CD4-positive, alpha-beta T cell (primary cell): Measurements from ENCODE around the gene CRTAP. TPM values are rescaled to one million over a fixed set of nuclear protein-coding genes. Genes with fewer than 3 reads are reported as not detected.

Experiments
- ATAC-seq: fragments of 200-7000 bp; cut with Tn5 transposase; one replicate; pipeline ENCODE4 v1.10.0; 2022; ENCODE audit warnings: mild to moderate bottlenecking; ENCODE audit not compliant: poor library complexity
- CTCF ChIA-PET: fragments of 350-600 bp; sonication (Branson Sonifier 250); formaldehyde crosslinking; loops from one replicate; lab custom pipeline; 2021; ENCODE audit warnings: antibody characterized with exemption, inconsistent platforms; lab: Charles Lee
- POLR2A ChIA-PET: fragments of 350-600 bp; sonication (Branson Sonifier 250); formaldehyde crosslinking; loops from one replicate; lab custom pipeline; 2021; ENCODE audit warnings: antibody characterized with exemption, inconsistent platforms; lab: Charles Lee
- DNase-seq, 14 experiments: peaks; one replicate each; pipeline ENCODE4 v3.0.0-alpha.2; 2013 to 2020; ENCODE audit warnings: mixed read lengths in 2 of 14
- H3K27ac ChIP-seq, 2 donors: one replicate each; pipeline versions ENCODE4 v1.5.1 to v1.7.0; 2013; ENCODE audit warnings: low read length in 2 of 2, low read depth in 1 of 2, mild to moderate bottlenecking in 1 of 2
- H3K27me3 ChIP-seq, 2 experiments: 1 replicate in 1 of 2; 2 replicates in 1 of 2; pipeline versions ENCODE4 v1.6.1 to v1.7.0; 2013; ENCODE audit warnings: low read length in 2 of 2, control low read depth in 1 of 2, mild to moderate bottlenecking in 1 of 2, moderate library complexity in 1 of 2; ENCODE audit not compliant: insufficient read depth in 2 of 2, control insufficient read depth in 1 of 2
- H3K36me3 ChIP-seq: one replicate; pipeline ENCODE4 v1.6.1; 2013; ENCODE audit warnings: low read length, control low read depth; ENCODE audit not compliant: insufficient read depth
- H3K4me1 ChIP-seq: one replicate; pipeline ENCODE4 v1.6.1; 2013; ENCODE audit warnings: low read length, control low read depth; ENCODE audit not compliant: insufficient read depth
- H3K4me3 ChIP-seq: one replicate; pipeline ENCODE4 v1.5.1; 2013; ENCODE audit warnings: mild to moderate bottlenecking, low read length, moderate library complexity
- H3K9me3 ChIP-seq, 2 experiments: 1 replicate in 1 of 2; 2 replicates in 1 of 2; pipeline versions ENCODE4 v1.6.1 to v1.7.0; 2013; ENCODE audit warnings: low read length in 2 of 2, mild to moderate bottlenecking in 2 of 2, control low read depth in 1 of 2, moderate library complexity in 1 of 2; ENCODE audit not compliant: control insufficient read depth in 1 of 2, insufficient read depth in 1 of 2
- H3K27ac Mint-ChIP-seq: one replicate; pipeline ENCODE4 v1.8.0; 2020; ENCODE audit warnings: mixed read lengths
- H3K27me3 Mint-ChIP-seq: one replicate; pipeline ENCODE4 v1.8.0; 2021; ENCODE audit warnings: mixed read lengths
- H3K36me3 Mint-ChIP-seq: one replicate; pipeline ENCODE4 v1.8.0; 2021; ENCODE audit warnings: low read depth, mixed read lengths
- H3K4me1 Mint-ChIP-seq: one replicate; pipeline ENCODE4 v1.8.0; 2021; ENCODE audit warnings: low read depth, mixed read lengths
- H3K4me3 Mint-ChIP-seq: one replicate; pipeline ENCODE4 v1.8.0; 2020; ENCODE audit warnings: mild to moderate bottlenecking, mixed read lengths
- H3K9me3 Mint-ChIP-seq: one replicate; pipeline ENCODE4 v1.8.0; 2020; ENCODE audit warnings: mixed read lengths
- intact Hi-C, 2 experiments: fragments of 100-400 bp; cut with DNase I in 1 of 2; cut with micrococcal nuclease in 1 of 2; formaldehyde crosslinking; loops; one replicate each; pipeline versions ENCODE4 v1.15.1 to v1.9.0; 2023 to 2025; cut with DNase I, micrococcal nuclease
- total RNA-seq, 174 experiments: library from RNA in 2 of 174; stranded (reverse) in 2 of 174; gene quantifications; one replicate each; pipeline ENCODE4 v1.2.3 and lab custom pipeline; 2021 to 2026
- TF ChIP-seq, protein P1 (sequence below): fragments of 200-600 bp; IDR thresholded peaks from one replicate; pipeline ENCODE4 v1.8.0; 2022; ENCODE audit warnings: antibody characterized with exemption, mild to moderate bottlenecking

CRTAP gene
- total RNA-seq, 2 experiments from 2014 or later, result 38.2 to 40.3 TPM

DNA sequence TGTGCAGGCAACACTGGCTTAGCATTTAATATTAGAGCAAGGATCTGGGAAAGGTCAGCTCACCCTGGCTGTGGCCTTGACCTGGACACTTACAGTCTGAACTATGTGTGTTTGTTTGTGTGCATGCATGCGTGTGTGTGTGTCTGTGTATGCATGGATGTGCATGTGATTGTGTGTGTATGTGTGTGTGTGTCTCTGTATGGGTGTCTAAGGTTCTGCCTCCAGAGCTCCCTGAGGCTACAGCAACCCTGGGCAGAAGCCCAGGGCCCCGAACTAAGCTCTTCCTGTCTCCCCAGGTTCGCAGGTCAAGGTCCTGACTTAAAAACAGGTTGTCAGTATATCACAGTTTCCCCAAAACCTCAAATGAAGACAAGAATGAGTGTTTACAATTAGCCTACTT lies 53.5 kb downstream of the CRTAP start:
- no peak for DNase-seq
- TF ChIP-seq, protein P1, sequence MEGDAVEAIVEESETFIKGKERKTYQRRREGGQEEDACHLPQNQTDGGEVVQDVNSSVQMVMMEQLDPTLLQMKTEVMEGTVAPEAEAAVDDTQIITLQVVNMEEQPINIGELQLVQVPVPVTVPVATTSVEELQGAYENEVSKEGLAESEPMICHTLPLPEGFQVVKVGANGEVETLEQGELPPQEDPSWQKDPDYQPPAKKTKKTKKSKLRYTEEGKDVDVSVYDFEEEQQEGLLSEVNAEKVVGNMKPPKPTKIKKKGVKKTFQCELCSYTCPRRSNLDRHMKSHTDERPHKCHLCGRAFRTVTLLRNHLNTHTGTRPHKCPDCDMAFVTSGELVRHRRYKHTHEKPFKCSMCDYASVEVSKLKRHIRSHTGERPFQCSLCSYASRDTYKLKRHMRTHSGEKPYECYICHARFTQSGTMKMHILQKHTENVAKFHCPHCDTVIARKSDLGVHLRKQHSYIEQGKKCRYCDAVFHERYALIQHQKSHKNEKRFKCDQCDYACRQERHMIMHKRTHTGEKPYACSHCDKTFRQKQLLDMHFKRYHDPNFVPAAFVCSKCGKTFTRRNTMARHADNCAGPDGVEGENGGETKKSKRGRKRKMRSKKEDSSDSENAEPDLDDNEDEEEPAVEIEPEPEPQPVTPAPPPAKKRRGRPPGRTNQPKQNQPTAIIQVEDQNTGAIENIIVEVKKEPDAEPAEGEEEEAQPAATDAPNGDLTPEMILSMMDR, result no peak
- no peaks in the 10 kb centered on the region for H3K36me3 Mint-ChIP-seq
- H3K36me3 ChIP-seq, result no peaks in the 10 kb centered on the region
- intact Hi-C loops, result no loop called here
- peaks cover under 1% of the 10 kb centered on the region for H3K27me3 Mint-ChIP-seq
- H3K4me3 Mint-ChIP-seq, result no peak overlapping the region
- H3K4me1 ChIP-seq, result no peaks in the 10 kb centered on the region
- no peaks in the 10 kb centered on the region for H3K9me3 ChIP-seq
- H3K4me3 ChIP-seq, result no peak overlapping the region
- no peak for ATAC-seq
- no peaks in the 10 kb centered on the region for H3K27me3 ChIP-seq
- no peak overlapping the region for H3K27ac ChIP-seq
- H3K9me3 Mint-ChIP-seq, result no peaks in the 10 kb centered on the region
- POLR2A ChIA-PET, result no interaction called here
- CTCF ChIA-PET, result interaction anchor here (0.7 kb wide), 1 partner anchor 173 kb away, joined by 5 read pairs; no protein-coding TSS in a partner anchor
- H3K4me1 Mint-ChIP-seq, result peaks cover 10% of the 10 kb centered on the region
- H3K27ac Mint-ChIP-seq, result no peak overlapping the region

DNA sequence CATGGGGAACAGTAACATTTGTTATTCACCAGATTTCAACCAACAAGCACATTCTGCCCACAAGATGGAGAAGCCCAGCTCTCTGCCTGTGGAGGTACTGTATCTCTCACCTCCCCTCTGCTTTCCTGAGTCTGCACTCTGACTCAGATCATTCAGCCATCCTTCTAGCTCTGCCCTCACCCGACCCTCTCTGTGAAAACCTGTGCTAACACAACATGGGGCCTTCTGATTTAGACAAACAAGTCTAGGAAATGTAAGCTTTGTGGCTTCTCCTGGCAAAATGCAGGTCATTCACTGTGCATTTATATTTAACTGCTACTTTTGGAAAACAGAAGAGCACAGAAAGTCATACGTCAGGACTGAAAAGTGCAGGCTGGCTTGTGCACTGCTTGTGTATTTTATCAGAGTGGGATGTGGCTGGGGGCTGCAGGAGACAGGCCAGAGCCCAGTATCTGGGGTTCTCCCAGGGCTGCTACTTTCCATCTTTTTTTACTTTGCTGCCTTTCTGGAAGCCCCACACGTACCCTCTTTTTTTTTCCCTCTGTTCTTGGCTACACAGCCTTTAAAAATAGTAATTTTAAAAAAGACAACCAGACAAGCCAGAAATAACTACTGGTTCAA lies 54.0 kb downstream of the CRTAP start:
- no peak overlapping the region for H3K27ac Mint-ChIP-seq
- H3K4me1 Mint-ChIP-seq, result peaks cover 10% of the 10 kb centered on the region
- no peak overlapping the region for H3K4me3 Mint-ChIP-seq
- Histone ChIP-seq H3K4me3 (no peak overlapping the region), H3K27ac (no peak overlapping the region), H3K36me3 (no peaks in the 10 kb centered on the region), H3K27me3 (no peaks in the 10 kb centered on the region), H3K4me1 (no peaks in the 10 kb centered on the region), H3K9me3 (no peaks in the 10 kb centered on the region)
- no peaks in the 10 kb centered on the region for H3K36me3 Mint-ChIP-seq
- intact Hi-C loops, result no loop called here
- ChIA-PET POLR2A (no interaction called here), CTCF (interaction anchor here (0.7 kb wide), 1 partner anchor 172 kb away, joined by 5 read pairs; no protein-coding TSS in a partner anchor)
- DNase-seq (no peak), ATAC-seq (no peak)
- H3K27me3 Mint-ChIP-seq, result no peaks in the 10 kb centered on the region
- no peaks in the 10 kb centered on the region for H3K9me3 Mint-ChIP-seq
- TF ChIP-seq, protein P1, result no peak

DNA sequence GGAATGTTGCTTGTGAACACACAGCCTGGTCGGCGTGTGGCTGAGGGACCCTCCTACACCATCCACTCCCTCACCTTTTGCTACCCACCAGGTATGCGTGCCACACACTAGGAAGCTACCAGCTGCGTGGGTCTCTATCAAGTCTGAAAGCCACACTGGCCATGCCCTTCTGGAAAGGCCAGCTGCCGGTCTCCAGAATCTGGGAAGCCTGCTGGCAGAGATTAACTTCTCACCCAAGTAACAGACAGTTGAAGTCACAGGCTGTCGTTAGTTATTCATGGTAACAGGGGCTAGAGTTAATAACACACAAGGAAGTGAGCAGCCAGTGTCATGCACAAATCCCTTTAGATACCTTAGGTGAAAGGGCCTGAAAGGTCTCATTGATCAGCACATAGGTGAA lies 56.7 kb downstream of the CRTAP start:
- no peak overlapping the region for H3K4me3 Mint-ChIP-seq
- CTCF ChIA-PET, result no interaction called here
- no peak overlapping the region for H3K27ac ChIP-seq
- no peak for DNase-seq
- peaks cover 0 to 3% of the 10 kb centered on the region in 2 experiments for H3K9me3 ChIP-seq
- no peaks in the 10 kb centered on the region for H3K27me3 ChIP-seq
- H3K27ac Mint-ChIP-seq, result no peak overlapping the region
- peaks cover 10% of the 10 kb centered on the region for H3K4me1 Mint-ChIP-seq
- POLR2A ChIA-PET, result no interaction called here
- TF ChIP-seq, protein P1, result no peak
- H3K4me1 ChIP-seq, result no peaks in the 10 kb centered on the region
- ATAC-seq, result no peak
- no peaks in the 10 kb centered on the region for H3K36me3 ChIP-seq
- no peaks in the 10 kb centered on the region for H3K36me3 Mint-ChIP-seq
- intact Hi-C loops, result no loop called here
- H3K27me3 Mint-ChIP-seq, result no peaks in the 10 kb centered on the region
- no peak overlapping the region for H3K4me3 ChIP-seq
- no peaks in the 10 kb centered on the region for H3K9me3 Mint-ChIP-seq
